NT2/D1 (cell line): ENCODE results near the gene RAX2.
"Not testable (repeated sequence)": the region's sequence is repeated elsewhere in the genome, so short reads cannot be mapped to it uniquely, and the experiment has no call there.

ENCODE experiments used
- DNase-seq: peaks from one replicate; pipeline ENCODE4 v3.0.0-alpha.2; 2011; ENCODE audit warnings: low read depth, low spot score
- H3K27me3 ChIP-seq: 2 replicates; pipeline ENCODE4 v1.6.0; 2011; ENCODE audit warnings: mild to moderate bottlenecking; ENCODE audit not compliant: insufficient read length, insufficient read depth
- H3K36me3 ChIP-seq: 2 replicates; pipeline ENCODE4 v1.6.1; 2011; ENCODE audit warnings: mild to moderate bottlenecking, low read length, mixed read lengths; ENCODE audit not compliant: insufficient read depth, insufficient read length
- H3K4me1 ChIP-seq: 2 replicates; pipeline ENCODE4 v1.5.1; 2011; ENCODE audit not compliant: insufficient read depth, insufficient read length
- H3K4me3 ChIP-seq: 2 replicates; pipeline ENCODE4 v1.5.1; 2011; ENCODE audit warnings: low read depth; ENCODE audit not compliant: insufficient read length
- H3K9ac ChIP-seq: 2 replicates; pipeline ENCODE4 v1.6.0; 2011; ENCODE audit warnings: low read depth; ENCODE audit not compliant: insufficient read length
- H3K9me3 ChIP-seq: 2 replicates; pipeline ENCODE4 v1.5.1; 2011; ENCODE audit warnings: mild to moderate bottlenecking, low read length; ENCODE audit not compliant: insufficient read depth
- SUZ12 ChIP-seq: IDR thresholded peaks from 2 replicates; pipeline ENCODE4 v1.6.1; 2011; ENCODE audit not compliant: insufficient read length, insufficient read depth; ENCODE audit errors: extremely low read depth
- YY1 ChIP-seq: IDR thresholded peaks from 2 replicates; pipeline ENCODE4 v1.6.1; 2011; ENCODE audit not compliant: insufficient read length, insufficient read depth
- ZNF274 ChIP-seq: IDR thresholded peaks from 2 replicates; pipeline ENCODE4 v1.6.1; 2011; ENCODE audit warnings: mild to moderate bottlenecking, low read depth, low read length

RAX2 gene

DNA sequence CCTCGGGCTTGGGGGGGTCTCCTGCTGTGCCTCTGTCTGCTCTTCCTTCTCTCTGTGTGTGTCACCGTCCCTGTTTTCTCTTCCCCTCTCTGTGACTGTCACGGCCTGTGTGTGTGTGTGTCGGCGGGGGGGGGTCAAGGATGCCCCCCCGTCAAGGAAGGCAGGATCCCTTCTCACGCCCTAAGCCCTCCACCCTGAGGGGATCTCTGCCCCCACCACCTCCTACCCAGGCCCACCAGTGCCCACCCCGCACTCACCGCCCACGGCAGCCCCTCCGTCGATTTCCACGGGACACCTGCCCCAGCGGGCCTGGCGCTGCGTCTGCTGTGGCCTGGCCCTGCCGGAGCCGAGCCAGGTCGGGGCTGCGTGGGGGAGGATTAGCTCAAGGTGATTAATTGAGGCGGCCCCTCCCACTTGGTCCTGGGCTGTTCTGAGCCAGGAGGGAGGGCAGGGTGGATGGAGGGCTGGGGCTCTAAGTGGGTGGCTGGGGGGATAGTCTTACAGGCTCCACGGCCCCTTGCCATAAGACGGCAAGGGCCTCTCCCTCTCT, at the start of gene RAX2:
RAX2 (minus strand) TSS at position 323 of the 550 bp plus-strand sequence. CDS start 486 bp downstream, outside the sequence.
- no peak within 1 kb of the TSS for H3K4me3 ChIP-seq
- peaks cover 28% of the 10 kb centered on the region for H3K4me1 ChIP-seq
- no peaks in the 10 kb centered on the region for H3K27me3 ChIP-seq
- no peaks in the 10 kb centered on the region for H3K9me3 ChIP-seq
- TF ChIP-seq ZNF274 (no peak), SUZ12 (no peak), YY1 (no peak)
- no peak for DNase-seq
- peak within 1 kb of the TSS; percentile 47 for H3K9ac ChIP-seq
- peaks cover 23% of the 10 kb centered on the region for H3K36me3 ChIP-seq

DNA sequence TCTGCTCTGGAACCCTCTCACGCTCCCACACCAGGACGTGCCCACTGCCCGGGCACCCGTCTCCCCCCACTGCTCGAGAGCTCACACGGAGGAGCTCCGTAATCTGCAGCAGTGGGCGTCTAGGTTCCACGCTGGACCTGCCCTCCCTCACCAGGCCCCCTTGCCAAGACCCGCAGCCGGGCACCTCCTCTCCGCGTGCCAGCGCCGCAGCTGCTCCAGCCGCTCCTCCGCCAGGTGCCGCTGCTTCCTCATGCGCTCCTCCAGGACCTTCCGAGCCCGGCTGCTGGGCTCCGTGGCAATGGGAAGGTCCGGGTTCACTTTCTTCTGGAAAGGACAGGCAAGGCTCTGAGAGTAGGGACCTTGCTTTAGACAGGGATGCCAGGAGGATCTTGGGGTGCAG, 49.1 kb upstream of the RAX2 start:
- Histone ChIP-seq H3K4me1 (peaks cover 9% of the 10 kb centered on the region), H3K4me3 (no peak overlapping the region), H3K27me3 (peaks cover 2% of the 10 kb centered on the region), H3K9ac (no peak overlapping the region), H3K9me3 (no peaks in the 10 kb centered on the region), H3K36me3 (no peaks in the 10 kb centered on the region)
- DNase-seq = no peak
- TF ChIP-seq SUZ12 = no peak
- no peak for TF ChIP-seq YY1
- no peak for TF ChIP-seq ZNF274

GRCh38 chr19:3819989-3820388, 48.0 kb upstream of the RAX2 start:
- Histone ChIP-seq H3K9me3 (no peaks in the 10 kb centered on the region), H3K9ac (no peak overlapping the region), H3K4me1 (peaks cover 4% of the 10 kb centered on the region), H3K36me3 (no peaks in the 10 kb centered on the region), H3K4me3 (no peak overlapping the region), H3K27me3 (peaks cover 2% of the 10 kb centered on the region)
- DNase-seq = no peak
- no peak for TF ChIP-seq SUZ12
- TF ChIP-seq YY1 = no peak
- TF ChIP-seq ZNF274 = no peak

GRCh38 chr19:3818918-3819317, 46.9 kb upstream of the RAX2 start:
- no peak for DNase-seq
- no peaks in the 10 kb centered on the region for H3K36me3 ChIP-seq
- TF ChIP-seq SUZ12 (no peak), ZNF274 (no peak), YY1 (no peak)
- H3K9ac ChIP-seq = no peak overlapping the region
- H3K9me3 ChIP-seq = no peaks in the 10 kb centered on the region
- H3K27me3 ChIP-seq = peaks cover 2% of the 10 kb centered on the region
- H3K4me3 ChIP-seq = no peak overlapping the region
- H3K4me1 ChIP-seq = peaks cover 3% of the 10 kb centered on the region

DNA sequence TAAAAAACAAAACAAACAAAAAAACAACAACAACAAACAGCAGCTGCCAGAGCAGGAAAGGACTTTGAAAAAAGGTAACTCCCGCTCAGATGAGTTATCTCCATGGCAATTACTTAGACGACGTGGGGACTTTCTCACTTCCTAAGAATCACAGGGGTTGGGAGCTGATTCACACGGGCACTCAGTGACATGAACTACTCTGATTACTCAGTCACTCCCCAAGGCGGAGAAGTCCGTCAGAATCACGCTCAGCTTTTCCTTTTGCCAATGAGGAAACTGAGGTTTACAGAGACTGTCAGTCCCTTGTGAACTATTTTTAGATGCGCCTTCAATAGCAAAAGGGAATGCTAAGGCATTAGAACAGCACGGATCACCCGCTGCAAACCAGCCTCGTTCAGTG, 46.4 kb upstream of the RAX2 start:
- H3K27me3 ChIP-seq = peaks cover 2% of the 10 kb centered on the region
- no peak overlapping the region for H3K4me3 ChIP-seq
- DNase-seq = no peak
- no peaks in the 10 kb centered on the region for H3K36me3 ChIP-seq
- no peak for TF ChIP-seq SUZ12
- TF ChIP-seq YY1 = no peak
- no peak for TF ChIP-seq ZNF274
- H3K4me1 ChIP-seq = peaks cover 3% of the 10 kb centered on the region
- H3K9ac ChIP-seq = no peak overlapping the region
- H3K9me3 ChIP-seq = no peaks in the 10 kb centered on the region

DNA sequence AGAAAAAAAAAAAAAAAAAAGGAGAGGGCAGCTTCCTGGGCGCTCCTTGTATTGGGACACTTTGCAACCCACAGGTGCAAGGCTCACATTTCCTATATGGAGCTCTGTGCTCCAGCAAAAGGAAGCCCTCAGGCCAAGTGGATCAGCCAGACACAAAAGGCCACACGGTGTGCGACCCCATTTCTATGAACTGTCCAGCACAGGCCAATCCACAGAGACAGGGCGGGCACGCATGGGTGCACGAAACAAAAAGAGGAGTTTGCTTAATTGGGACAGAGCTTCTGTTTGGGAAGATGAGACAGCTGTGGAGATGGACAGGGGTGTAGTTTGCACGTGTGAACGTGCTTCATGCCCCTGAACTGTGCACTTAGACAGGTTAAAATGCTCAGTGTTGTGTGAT, 45.7 kb upstream of the RAX2 start:
- H3K4me3 ChIP-seq = no peak overlapping the region
- no peaks in the 10 kb centered on the region for H3K9me3 ChIP-seq
- no peak for DNase-seq
- H3K4me1 ChIP-seq = peaks cover 3% of the 10 kb centered on the region
- peaks cover 2% of the 10 kb centered on the region for H3K27me3 ChIP-seq
- no peak overlapping the region for H3K9ac ChIP-seq
- TF ChIP-seq SUZ12 (no peak), YY1 (no peak), ZNF274 (no peak)
- H3K36me3 ChIP-seq = no peaks in the 10 kb centered on the region

DNA sequence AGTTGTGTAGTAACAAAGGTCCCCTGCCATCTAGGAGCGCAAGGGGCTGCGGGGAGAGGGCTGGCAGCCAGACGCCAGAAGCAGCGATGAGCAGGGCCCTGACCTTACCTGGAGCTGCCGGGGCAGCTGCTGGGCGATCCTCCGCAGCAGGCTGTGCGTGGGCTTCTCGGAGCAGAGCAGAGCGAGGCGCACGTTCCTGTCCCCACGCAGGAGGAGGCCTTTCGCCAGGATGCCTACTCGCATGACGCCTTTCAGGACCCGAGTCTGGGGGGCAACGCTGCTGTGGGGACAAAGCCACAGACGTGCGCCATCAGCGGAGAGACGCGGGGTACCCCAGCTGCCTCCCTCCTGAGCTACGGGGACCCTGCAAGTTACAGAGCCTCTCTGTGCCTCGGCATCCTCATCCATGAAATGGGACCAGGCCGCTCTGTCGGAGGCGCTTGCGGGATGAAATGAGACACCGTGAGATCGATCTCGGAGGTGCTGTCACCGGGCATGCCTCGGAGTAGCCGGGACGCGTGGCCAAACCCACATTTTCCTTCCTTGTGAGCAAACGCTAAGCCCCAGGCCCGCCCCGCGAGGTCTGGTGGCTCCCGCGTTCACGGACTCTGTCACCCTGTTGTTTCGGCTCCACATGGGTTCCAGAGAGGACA, 44.7 kb upstream of the RAX2 start:
- H3K4me3 ChIP-seq = no peak overlapping the region
- H3K27me3 ChIP-seq = no peaks in the 10 kb centered on the region
- no peaks in the 10 kb centered on the region for H3K9me3 ChIP-seq
- no peak overlapping the region for H3K9ac ChIP-seq
- DNase-seq = no peak
- no peaks in the 10 kb centered on the region for H3K36me3 ChIP-seq
- TF ChIP-seq YY1 (no peak), SUZ12 (no peak), ZNF274 (no peak)
- H3K4me1 ChIP-seq = no peaks in the 10 kb centered on the region

GRCh38 chr19:3816148-3816547, 44.1 kb upstream of the RAX2 start:
- H3K4me3 ChIP-seq, H3K36me3 ChIP-seq, H3K9ac ChIP-seq, H3K4me1 ChIP-seq, H3K9me3 ChIP-seq, H3K27me3 ChIP-seq, DNase-seq: not testable (repeated sequence)
